WERI-Rb-1 (cell line): ENCODE measurements around the gene GMPS.

Experiments used
- DNase-seq: peaks from one replicate; pipeline ENCODE4 v3.0.0-alpha.2; 2020
- H3K27ac ChIP-seq: fragments of 250-450 bp; sonication (Bioruptor Pico); 2 replicates; pipeline ENCODE4 v1.5.1; 2020; ENCODE audit warnings: mild to moderate bottlenecking, moderate library complexity
- H3K27me3 ChIP-seq: fragments of 250-450 bp; sonication (Bioruptor Pico); 2 replicates; pipeline ENCODE4 v1.5.1; 2021; ENCODE audit warnings: mild to moderate bottlenecking, low read depth, moderate library complexity; ENCODE audit not compliant: insufficient read depth, severe bottlenecking
- H3K36me3 ChIP-seq: fragments of 250-450 bp; sonication (Bioruptor Pico); 2 replicates; pipeline ENCODE4 v1.5.1; 2020; ENCODE audit warnings: mild to moderate bottlenecking, moderate library complexity
- H3K4me3 ChIP-seq: 2 replicates; pipeline ENCODE4 v1.5.1; 2011; ENCODE audit warnings: low read depth, mild to moderate bottlenecking, control low read depth, low read length
- H3K9me3 ChIP-seq: fragments of 250-450 bp; sonication (Bioruptor Pico); 2 replicates; pipeline ENCODE4 v1.5.1; 2021; ENCODE audit warnings: mild to moderate bottlenecking, moderate library complexity; ENCODE audit not compliant: severe bottlenecking
- TF ChIP-seq, protein P1 (sequence below): IDR thresholded peaks from 2 replicates; pipeline ENCODE4 v1.5.1; 2011; ENCODE audit warnings: low read depth, mild to moderate bottlenecking, control low read depth, inconsistent platforms, low read length

Gene GMPS

GRCh38 chr3:155978324-155978723 is 107.9 kb downstream of the GMPS start:
- DNase-seq = no peak
- H3K9me3 ChIP-seq = no peaks in the 10 kb centered on the region
- H3K4me3 ChIP-seq = no peak overlapping the region
- H3K36me3 ChIP-seq = no peaks in the 10 kb centered on the region
- TF ChIP-seq, protein P1, sequence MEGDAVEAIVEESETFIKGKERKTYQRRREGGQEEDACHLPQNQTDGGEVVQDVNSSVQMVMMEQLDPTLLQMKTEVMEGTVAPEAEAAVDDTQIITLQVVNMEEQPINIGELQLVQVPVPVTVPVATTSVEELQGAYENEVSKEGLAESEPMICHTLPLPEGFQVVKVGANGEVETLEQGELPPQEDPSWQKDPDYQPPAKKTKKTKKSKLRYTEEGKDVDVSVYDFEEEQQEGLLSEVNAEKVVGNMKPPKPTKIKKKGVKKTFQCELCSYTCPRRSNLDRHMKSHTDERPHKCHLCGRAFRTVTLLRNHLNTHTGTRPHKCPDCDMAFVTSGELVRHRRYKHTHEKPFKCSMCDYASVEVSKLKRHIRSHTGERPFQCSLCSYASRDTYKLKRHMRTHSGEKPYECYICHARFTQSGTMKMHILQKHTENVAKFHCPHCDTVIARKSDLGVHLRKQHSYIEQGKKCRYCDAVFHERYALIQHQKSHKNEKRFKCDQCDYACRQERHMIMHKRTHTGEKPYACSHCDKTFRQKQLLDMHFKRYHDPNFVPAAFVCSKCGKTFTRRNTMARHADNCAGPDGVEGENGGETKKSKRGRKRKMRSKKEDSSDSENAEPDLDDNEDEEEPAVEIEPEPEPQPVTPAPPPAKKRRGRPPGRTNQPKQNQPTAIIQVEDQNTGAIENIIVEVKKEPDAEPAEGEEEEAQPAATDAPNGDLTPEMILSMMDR = no peak
- no peak overlapping the region for H3K27ac ChIP-seq
- H3K27me3 ChIP-seq = no peaks in the 10 kb centered on the region

GRCh38 chr3:155979746-155980145 is 109.3 kb downstream of the GMPS start:
- no peaks in the 10 kb centered on the region for H3K9me3 ChIP-seq
- no peaks in the 10 kb centered on the region for H3K36me3 ChIP-seq
- H3K27me3 ChIP-seq = no peaks in the 10 kb centered on the region
- TF ChIP-seq, protein P1 = no peak
- H3K27ac ChIP-seq = no peak overlapping the region
- no peak overlapping the region for H3K4me3 ChIP-seq
- DNase-seq = no peak

- H3K36me3 ChIP-seq = no peaks in the 10 kb centered on the region
- DNase-seq = no peak
- H3K4me3 ChIP-seq = no peak overlapping the region
- H3K9me3 ChIP-seq = no peaks in the 10 kb centered on the region
- H3K27ac ChIP-seq = no peak overlapping the region
- no peaks in the 10 kb centered on the region for H3K27me3 ChIP-seq
- TF ChIP-seq, protein P1 = no peak
These were observed 111.2 kb downstream of the GMPS start for GRCh38 chr3:155981669-155982068.

DNA sequence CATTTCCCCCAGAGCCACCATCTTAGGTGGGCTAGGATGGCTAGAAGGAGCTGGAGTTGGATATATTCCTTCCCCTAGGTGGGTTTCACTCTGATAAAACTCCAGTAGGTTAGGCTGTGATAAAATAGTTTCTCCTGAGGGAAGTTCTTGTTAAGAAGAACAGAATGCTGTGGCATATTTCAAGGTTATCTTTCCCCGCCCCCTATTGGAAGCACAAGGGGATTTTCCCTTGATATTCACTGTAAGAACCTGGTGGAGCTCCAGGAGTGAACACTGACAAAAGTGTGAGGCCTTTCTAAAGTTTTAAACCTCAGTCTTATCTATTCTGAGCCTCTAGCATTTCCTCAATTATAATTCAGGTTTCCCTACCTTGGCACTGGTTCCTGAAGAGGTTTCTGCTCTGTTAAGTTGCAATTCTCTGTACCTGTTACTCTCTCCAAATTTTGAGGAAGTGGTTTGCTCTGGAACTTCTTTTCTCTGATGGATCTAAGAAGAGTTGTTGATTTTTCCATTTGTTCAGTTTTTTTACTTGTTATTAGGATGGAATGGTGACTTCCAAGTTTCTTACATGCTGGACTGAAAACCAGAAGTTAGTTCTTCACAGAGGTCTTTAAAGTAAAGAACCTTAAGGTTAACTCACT is 113.5 kb downstream of the GMPS start:
- Histone ChIP-seq H3K27me3 (no peaks in the 10 kb centered on the region), H3K27ac (no peak overlapping the region), H3K36me3 (no peaks in the 10 kb centered on the region), H3K9me3 (no peaks in the 10 kb centered on the region), H3K4me3 (no peak overlapping the region)
- TF ChIP-seq, protein P1 = 0 out of 2 replicates have a peak, but pooled peaks have one; percentile 17
- no peak for DNase-seq

DNA sequence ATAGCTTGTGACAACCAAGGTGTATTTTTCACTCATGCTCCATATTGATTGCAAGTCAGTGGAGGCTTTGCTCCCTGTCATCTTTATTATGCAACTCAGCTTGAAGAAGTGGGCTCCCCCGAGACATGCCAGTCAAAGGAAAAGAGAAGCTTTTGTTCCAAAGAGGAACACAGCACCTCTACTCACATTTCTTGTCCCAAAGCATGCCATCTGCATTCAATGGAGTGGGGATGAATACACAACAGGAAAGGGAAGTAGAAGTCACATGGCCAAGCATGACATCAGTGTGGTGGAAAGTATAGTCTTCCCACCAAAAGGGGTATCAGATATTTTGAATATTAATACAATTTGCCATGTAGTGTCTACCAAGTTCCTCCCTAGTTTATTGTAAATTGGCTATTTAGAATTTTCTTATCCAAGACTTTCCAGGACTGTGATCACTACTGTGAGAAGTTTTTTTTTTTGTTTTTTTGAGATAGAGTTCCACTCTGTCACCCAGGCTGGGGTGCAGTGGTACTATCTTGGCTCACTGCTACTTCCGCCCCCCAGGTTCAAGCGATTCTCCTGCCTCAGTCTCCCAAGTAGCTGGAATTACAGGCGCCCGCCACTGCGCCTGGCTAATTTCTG is 114.5 kb downstream of the GMPS start:
- DNase-seq = no peak
- TF ChIP-seq, protein P1 = no peak
- no peaks in the 10 kb centered on the region for H3K36me3 ChIP-seq

More for the DNA sequence above, 114.5 kb downstream of the GMPS start:
- H3K27me3 ChIP-seq = no peaks in the 10 kb centered on the region
- no peak overlapping the region for H3K27ac ChIP-seq
- H3K4me3 ChIP-seq = no peak overlapping the region
- no peaks in the 10 kb centered on the region for H3K9me3 ChIP-seq
